GM12878 (cell line): ENCODE measurements around the gene SYMPK. TPM values are rescaled to one million over a fixed set of nuclear protein-coding genes. Genes with fewer than 3 reads are reported as not detected.

ENCODE experiments used
- BACH1 ChIP-seq: fragments of 450-650 bp; IDR thresholded peaks from 2 replicates; pipeline ENCODE4 v1.6.1; 2017; ENCODE audit warnings: mild to moderate bottlenecking, borderline replicate concordance
- EZH2 ChIP-seq: IDR thresholded peaks from 2 replicates; pipeline ENCODE4 v1.6.1; 2012; ENCODE audit warnings: low read depth, mild to moderate bottlenecking, control low read depth, inconsistent platforms, low read length, borderline replicate concordance; ENCODE audit not compliant: control insufficient read depth
- IKZF1 ChIP-seq: fragments of 450-650 bp; conservative IDR thresholded peaks from 2 replicates; pipeline ENCODE4 v1.6.1; 2017; ENCODE audit warnings: antibody characterized with exemption, mild to moderate bottlenecking
- IKZF2 ChIP-seq, 2 experiments: fragments of 450-650 bp; IDR thresholded peaks; 2 replicates each; pipeline ENCODE4 v1.6.1; 2017; ENCODE audit warnings: mild to moderate bottlenecking in 2 of 2, moderate library complexity in 2 of 2
- MTA2 ChIP-seq: fragments of 450-650 bp; IDR thresholded peaks from 2 replicates; pipeline ENCODE4 v1.6.1; 2016; ENCODE audit warnings: low read depth, mild to moderate bottlenecking, moderate library complexity
- NFYA ChIP-seq: IDR thresholded peaks from 2 replicates; pipeline ENCODE4 v1.6.1; 2011; ENCODE audit warnings: low read depth, mild to moderate bottlenecking, low read length, improper control_type of control experiment, borderline replicate concordance
- NR2F1 ChIP-seq: fragments of 450-650 bp; conservative IDR thresholded peaks from 2 replicates; pipeline ENCODE4 v1.6.1; 2017; ENCODE audit warnings: mild to moderate bottlenecking
- PML ChIP-seq: IDR thresholded peaks from 2 replicates; pipeline ENCODE4 v1.6.1; 2012; ENCODE audit warnings: low read length, inconsistent platforms
- RAD21 ChIP-seq: IDR thresholded peaks from 2 replicates; pipeline ENCODE4 v1.6.1; 2011; ENCODE audit warnings: mild to moderate bottlenecking, low read depth, low read length, moderate library complexity; ENCODE audit not compliant: insufficient read depth
- RAD51 ChIP-seq: fragments of 450-650 bp; IDR thresholded peaks from 2 replicates; pipeline ENCODE4 v1.6.1; 2016; ENCODE audit warnings: moderate library complexity, mild to moderate bottlenecking, inconsistent platforms
- RBBP5 ChIP-seq: fragments of 200-600 bp; sonication (generic); conservative IDR thresholded peaks from 2 replicates; pipeline ENCODE4 v1.6.1; 2016
- RFX5 ChIP-seq: IDR thresholded peaks from 2 replicates; pipeline ENCODE4 v1.6.1; 2011; ENCODE audit warnings: low read depth, low read length, improper control_type of control experiment
- RUNX3 ChIP-seq: IDR thresholded peaks from 2 replicates; pipeline ENCODE4 v1.6.1; 2012; ENCODE audit warnings: low read length, inconsistent platforms
- SMAD5 ChIP-seq: IDR thresholded peaks from 2 replicates; pipeline ENCODE4 v1.6.1; 2016; ENCODE audit warnings: antibody characterized with exemption, low read depth
- SMC3 ChIP-seq: IDR thresholded peaks from 2 replicates; pipeline ENCODE4 v1.6.1; 2011; ENCODE audit warnings: low read length, improper control_type of control experiment, borderline replicate concordance
- SP1 ChIP-seq: IDR thresholded peaks from one replicate; pipeline ENCODE4 v1.6.1; 2011; ENCODE audit warnings: low read depth, low read length
- TCF3 ChIP-seq: IDR thresholded peaks from 2 replicates; pipeline ENCODE4 v1.6.1; 2012; ENCODE audit warnings: low read depth, mild to moderate bottlenecking, low read length, borderline replicate concordance; ENCODE audit not compliant: insufficient read depth
- ZNF207 ChIP-seq: fragments of 450-650 bp; IDR thresholded peaks from 2 replicates; pipeline ENCODE4 v1.6.1; 2014; ENCODE audit warnings: antibody characterized with exemption, mild to moderate bottlenecking, borderline replicate concordance
- polyA plus RNA-seq, 11 experiments: library from polyadenylated mRNA; depleted of rRNA in 4 of 11; unstranded in 6 of 11; stranded (reverse) in 5 of 11; fragments of >200 nt; fragmentation: Nextera tagmentation in 4 of 11; fragmentation: Illumina TruSeq in 1 of 11; extraction: Ambion mirVana in 4 of 11; extraction: Trizol in 1 of 11; gene quantifications; 1 replicate in 1 of 11; 2 replicates in 10 of 11; pipeline versions ENCODE4 v1.2.1 to v1.2.3, GENCODE V29; 2011 to 2016; ENCODE audit warnings: inconsistent platforms in 2 of 11, missing spikeins in 2 of 11, low read depth in 1 of 11
- total RNA-seq, 4 experiments: library from RNA; depleted of rRNA in 3 of 4; stranded (reverse); fragments of >200 nt in 3 of 4; fragmentation: Illumina TruSeq in 1 of 4; extraction: Trizol in 1 of 4; gene quantifications; 2 replicates each; pipeline versions ENCODE4 v1.2.1 to v1.2.3, GENCODE V29; 2013 to 2021
- TF ChIP-seq, protein P1 (sequence below): IDR thresholded peaks from 2 replicates; pipeline ENCODE4 v1.6.1; 2012; ENCODE audit warnings: improper control_type of control experiment, low read depth, low read length; ENCODE audit not compliant: insufficient replicate concordance
- TF ChIP-seq, protein P2 (sequence below): fragments of 450-650 bp; IDR thresholded peaks from 2 replicates; pipeline ENCODE4 v1.6.1; 2018; ENCODE audit warnings: mild to moderate bottlenecking, low read depth, moderate library complexity; ENCODE audit not compliant: partially characterized antibody
- TF ChIP-seq, protein P3 (sequence below), 3 experiments: IDR thresholded peaks in 2 of 3; conservative IDR thresholded peaks in 1 of 3; 2 replicates each; pipeline ENCODE4 v1.5.1; 2011; ENCODE audit warnings: low read depth in 3 of 3, low read length in 3 of 3, mild to moderate bottlenecking in 3 of 3, control low read depth in 2 of 3, moderate library complexity in 2 of 3, inconsistent platforms in 1 of 3, mixed read lengths in 1 of 3; ENCODE audit not compliant: control insufficient read depth in 2 of 3, insufficient read depth in 1 of 3; ENCODE audit errors: extremely low read depth in 1 of 3

The SYMPK gene
- total and polyA plus RNA-seq, 10 of the 15 experiments (the other 5 are each of a cell fraction or from before 2014, with no cell fraction given), result 0.49 to 109 (median 42.5) TPM

DNA sequence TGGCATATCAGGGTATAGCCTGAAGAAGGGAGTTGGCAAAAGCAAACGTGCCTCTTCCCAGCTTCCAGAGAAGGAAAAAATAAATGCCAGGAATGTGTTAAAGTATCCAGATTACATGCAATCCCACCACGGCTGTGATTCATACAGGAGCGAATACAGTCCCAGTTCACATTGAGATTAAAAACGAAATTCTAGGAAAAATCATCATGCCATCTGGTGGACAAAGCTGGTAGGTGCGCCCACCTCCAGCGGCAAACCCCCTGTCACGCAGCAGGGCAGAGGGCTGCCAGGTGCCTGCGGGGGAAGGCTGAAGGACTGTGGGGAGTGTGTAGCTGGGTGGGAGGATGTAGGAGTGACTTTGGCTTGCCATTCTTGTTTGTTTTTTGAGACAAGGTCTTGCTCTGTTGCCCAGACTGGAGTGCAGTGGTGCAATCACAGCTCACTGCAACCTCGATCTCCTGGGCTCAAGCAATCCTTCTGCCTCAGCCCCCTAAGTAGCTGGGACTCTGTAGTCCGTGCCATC is 63.9 kb downstream of the SYMPK start (continued):
- TF ChIP-seq, protein P1, sequence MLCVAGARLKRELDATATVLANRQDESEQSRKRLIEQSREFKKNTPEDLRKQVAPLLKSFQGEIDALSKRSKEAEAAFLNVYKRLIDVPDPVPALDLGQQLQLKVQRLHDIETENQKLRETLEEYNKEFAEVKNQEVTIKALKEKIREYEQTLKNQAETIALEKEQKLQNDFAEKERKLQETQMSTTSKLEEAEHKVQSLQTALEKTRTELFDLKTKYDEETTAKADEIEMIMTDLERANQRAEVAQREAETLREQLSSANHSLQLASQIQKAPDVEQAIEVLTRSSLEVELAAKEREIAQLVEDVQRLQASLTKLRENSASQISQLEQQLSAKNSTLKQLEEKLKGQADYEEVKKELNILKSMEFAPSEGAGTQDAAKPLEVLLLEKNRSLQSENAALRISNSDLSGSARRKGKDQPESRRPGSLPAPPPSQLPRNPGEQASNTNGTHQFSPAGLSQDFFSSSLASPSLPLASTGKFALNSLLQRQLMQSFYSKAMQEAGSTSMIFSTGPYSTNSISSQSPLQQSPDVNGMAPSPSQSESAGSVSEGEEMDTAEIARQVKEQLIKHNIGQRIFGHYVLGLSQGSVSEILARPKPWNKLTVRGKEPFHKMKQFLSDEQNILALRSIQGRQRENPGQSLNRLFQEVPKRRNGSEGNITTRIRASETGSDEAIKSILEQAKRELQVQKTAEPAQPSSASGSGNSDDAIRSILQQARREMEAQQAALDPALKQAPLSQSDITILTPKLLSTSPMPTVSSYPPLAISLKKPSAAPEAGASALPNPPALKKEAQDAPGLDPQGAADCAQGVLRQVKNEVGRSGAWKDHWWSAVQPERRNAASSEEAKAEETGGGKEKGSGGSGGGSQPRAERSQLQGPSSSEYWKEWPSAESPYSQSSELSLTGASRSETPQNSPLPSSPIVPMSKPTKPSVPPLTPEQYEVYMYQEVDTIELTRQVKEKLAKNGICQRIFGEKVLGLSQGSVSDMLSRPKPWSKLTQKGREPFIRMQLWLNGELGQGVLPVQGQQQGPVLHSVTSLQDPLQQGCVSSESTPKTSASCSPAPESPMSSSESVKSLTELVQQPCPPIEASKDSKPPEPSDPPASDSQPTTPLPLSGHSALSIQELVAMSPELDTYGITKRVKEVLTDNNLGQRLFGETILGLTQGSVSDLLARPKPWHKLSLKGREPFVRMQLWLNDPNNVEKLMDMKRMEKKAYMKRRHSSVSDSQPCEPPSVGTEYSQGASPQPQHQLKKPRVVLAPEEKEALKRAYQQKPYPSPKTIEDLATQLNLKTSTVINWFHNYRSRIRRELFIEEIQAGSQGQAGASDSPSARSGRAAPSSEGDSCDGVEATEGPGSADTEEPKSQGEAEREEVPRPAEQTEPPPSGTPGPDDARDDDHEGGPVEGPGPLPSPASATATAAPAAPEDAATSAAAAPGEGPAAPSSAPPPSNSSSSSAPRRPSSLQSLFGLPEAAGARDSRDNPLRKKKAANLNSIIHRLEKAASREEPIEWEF, result no peak
- TF ChIP-seq SP1 (no peak), RAD21 (peak; percentile 39; the same call in 1 of the 2 replicates), RBBP5 (no peak), SMAD5 (no peak), IKZF2 (IDR thresholded peaks at IDR 0.05) (peak; percentile 21 to 52; a peak in 2 of 4 replicates), BACH1 (no peak), NFYA (no peak), ZNF207 (no peak), NR2F1 (no peak), TCF3 (peak; percentile 70; the same call in 1 of the 2 replicates), IKZF1 (peak; percentile 51), RAD51 (no peak), MTA2 (no peak; the same call in 1 of the 2 replicates), SMC3 (peak; percentile 73; the same call in 1 of the 2 replicates), EZH2 (no peak), RFX5 (no peak), RUNX3 (no peak), PML (no peak)
- TF ChIP-seq, protein P2, sequence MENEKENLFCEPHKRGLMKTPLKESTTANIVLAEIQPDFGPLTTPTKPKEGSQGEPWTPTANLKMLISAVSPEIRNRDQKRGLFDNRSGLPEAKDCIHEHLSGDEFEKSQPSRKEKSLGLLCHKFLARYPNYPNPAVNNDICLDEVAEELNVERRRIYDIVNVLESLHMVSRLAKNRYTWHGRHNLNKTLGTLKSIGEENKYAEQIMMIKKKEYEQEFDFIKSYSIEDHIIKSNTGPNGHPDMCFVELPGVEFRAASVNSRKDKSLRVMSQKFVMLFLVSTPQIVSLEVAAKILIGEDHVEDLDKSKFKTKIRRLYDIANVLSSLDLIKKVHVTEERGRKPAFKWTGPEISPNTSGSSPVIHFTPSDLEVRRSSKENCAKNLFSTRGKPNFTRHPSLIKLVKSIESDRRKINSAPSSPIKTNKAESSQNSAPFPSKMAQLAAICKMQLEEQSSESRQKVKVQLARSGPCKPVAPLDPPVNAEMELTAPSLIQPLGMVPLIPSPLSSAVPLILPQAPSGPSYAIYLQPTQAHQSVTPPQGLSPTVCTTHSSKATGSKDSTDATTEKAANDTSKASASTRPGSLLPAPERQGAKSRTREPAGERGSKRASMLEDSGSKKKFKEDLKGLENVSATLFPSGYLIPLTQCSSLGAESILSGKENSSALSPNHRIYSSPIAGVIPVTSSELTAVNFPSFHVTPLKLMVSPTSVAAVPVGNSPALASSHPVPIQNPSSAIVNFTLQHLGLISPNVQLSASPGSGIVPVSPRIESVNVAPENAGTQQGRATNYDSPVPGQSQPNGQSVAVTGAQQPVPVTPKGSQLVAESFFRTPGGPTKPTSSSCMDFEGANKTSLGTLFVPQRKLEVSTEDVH, result no peak
- TF ChIP-seq, protein P3, sequence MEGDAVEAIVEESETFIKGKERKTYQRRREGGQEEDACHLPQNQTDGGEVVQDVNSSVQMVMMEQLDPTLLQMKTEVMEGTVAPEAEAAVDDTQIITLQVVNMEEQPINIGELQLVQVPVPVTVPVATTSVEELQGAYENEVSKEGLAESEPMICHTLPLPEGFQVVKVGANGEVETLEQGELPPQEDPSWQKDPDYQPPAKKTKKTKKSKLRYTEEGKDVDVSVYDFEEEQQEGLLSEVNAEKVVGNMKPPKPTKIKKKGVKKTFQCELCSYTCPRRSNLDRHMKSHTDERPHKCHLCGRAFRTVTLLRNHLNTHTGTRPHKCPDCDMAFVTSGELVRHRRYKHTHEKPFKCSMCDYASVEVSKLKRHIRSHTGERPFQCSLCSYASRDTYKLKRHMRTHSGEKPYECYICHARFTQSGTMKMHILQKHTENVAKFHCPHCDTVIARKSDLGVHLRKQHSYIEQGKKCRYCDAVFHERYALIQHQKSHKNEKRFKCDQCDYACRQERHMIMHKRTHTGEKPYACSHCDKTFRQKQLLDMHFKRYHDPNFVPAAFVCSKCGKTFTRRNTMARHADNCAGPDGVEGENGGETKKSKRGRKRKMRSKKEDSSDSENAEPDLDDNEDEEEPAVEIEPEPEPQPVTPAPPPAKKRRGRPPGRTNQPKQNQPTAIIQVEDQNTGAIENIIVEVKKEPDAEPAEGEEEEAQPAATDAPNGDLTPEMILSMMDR (IDR thresholded peaks at IDR 0.05 in 2 of 3, conservative IDR thresholded peaks at IDR 0.05 in 1 of 3; ENCODE audit: control insufficient read depth in 2 of 3, extremely low read depth in 1 of 3, insufficient read depth in 1 of 3, low read depth in 3 of 3, low read length in 3 of 3), result peak; percentile 75 to 91 (median 85)
